ENCODE measurements around the gene CUTA. TPM values are rescaled to one million over a fixed set of nuclear protein-coding genes. Genes with fewer than 3 reads are reported as not detected.
A peak's percentile ranks its signal among the peaks of the same experiment; 100 is the strongest.

The CUTA gene
- total and polyA plus RNA-seq, 8 donors: 12.8 to 233 (median 133) TPM

DNA sequence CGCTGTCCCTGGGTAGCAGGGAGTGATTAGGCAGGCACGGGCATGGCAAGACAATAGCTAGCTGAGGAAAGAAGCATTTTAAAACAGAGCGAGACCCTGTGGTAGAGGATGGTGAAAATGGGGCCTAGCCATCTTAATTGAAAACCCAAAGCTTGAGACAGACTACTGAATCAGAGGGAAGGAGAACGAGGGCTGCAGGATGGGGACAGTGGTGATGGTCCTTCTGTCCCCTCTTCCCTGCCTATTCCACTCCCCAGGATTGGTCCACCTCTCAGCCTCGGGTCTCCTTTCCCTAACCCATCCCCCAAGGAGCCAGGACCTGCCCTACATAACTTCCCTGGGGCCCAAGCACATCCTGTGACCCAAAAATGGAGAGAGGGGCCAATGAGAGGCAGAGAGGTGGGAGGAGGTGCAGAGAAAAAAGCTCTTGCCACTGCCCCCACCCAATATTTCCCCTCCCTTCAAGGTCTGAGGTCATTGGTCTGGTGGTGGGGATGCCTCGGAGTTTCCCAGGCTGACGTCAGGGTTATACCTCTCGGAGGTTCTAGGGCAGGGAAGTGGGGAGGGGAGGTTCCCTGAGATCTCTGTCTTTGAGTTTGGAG, 884 bp upstream of the CUTA start:
- 39 to 50% (median 48%) methylated on average over 8 of the region's 8 CpGs for WGBS, 5 donors
- intact Hi-C loops (cut with DNase I; ENCODE audit: low total_unique reads): no loop called here
- Histone ChIP-seq H3K36me3 (peaks cover 24 to 29% (median 27%) of the 10 kb centered on the region in 4 donors), H3K4me1 (peaks cover 33 to 64% (median 55%) of the 10 kb centered on the region in 4 donors), H3K4me3 (peak overlapping the region; percentile 46 to 83 (median 69)), H3K27ac (peak overlapping the region; percentile 71 to 95 (median 93)), H3K27me3 (no peaks in the 10 kb centered on the region), H3K9me3 (no peaks in the 10 kb centered on the region)
- DNase-seq: peak in 1 of 2 donors; percentile 64
- TF ChIP-seq EP300 (IDR thresholded peaks at IDR 0.05): no peak
- TF ChIP-seq, protein P1, sequence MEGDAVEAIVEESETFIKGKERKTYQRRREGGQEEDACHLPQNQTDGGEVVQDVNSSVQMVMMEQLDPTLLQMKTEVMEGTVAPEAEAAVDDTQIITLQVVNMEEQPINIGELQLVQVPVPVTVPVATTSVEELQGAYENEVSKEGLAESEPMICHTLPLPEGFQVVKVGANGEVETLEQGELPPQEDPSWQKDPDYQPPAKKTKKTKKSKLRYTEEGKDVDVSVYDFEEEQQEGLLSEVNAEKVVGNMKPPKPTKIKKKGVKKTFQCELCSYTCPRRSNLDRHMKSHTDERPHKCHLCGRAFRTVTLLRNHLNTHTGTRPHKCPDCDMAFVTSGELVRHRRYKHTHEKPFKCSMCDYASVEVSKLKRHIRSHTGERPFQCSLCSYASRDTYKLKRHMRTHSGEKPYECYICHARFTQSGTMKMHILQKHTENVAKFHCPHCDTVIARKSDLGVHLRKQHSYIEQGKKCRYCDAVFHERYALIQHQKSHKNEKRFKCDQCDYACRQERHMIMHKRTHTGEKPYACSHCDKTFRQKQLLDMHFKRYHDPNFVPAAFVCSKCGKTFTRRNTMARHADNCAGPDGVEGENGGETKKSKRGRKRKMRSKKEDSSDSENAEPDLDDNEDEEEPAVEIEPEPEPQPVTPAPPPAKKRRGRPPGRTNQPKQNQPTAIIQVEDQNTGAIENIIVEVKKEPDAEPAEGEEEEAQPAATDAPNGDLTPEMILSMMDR (IDR thresholded peaks at IDR 0.05): no peak
- no peak for TF ChIP-seq POLR2A (IDR thresholded peaks at IDR 0.05)
- TF ChIP-seq POLR2AphosphoS5 (IDR thresholded peaks at IDR 0.05): no peak

DNA sequence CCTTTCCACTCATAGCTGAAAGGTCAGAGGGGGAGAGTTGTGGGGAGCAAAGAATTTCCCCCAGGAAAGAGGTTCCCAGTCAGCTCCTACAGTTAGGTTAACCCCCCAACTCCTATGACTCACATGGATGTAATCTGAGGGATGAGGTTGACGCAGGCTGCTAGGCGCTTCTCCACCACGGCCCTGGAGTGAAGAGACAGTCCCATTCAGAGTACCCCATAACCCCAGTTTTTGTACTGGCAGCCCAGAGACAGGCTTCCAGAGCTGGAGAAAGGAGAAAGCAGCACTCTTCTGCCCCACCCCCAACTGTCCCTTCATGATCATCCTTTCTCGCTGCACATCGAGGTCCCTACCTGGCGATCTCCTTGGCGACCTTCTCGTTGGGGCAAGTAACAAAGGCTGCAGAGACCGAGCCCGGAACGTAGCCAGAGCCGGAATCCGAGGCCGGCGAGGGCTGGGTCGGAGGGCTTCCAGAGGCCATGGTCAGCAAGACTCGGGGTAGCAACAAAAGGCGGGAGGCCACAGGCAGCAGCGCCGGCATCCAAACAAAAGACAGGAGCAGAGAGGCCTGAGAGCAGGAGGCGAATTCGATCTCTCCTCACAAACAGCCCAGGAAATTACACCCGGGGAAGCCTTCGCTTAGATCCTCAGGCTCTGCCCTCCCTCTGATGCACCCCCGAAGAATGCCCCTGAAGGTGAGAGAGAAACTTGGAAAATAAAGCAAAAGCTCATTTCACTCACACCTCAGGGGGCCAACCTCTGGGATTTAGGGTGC, 592 bp downstream of the CUTA start:
- H3K4me1 ChIP-seq: peaks cover 36 to 79% (median 65%) of the 10 kb centered on the region in 4 donors
- DNase-seq: no peak
- H3K27ac ChIP-seq: peak overlapping the region; percentile 77 to 95 (median 93)
- peaks cover 32 to 44% (median 42%) of the 10 kb centered on the region in 4 donors for H3K36me3 ChIP-seq
- peak overlapping the region; percentile 57 to 83 (median 76) for H3K4me3 ChIP-seq
- no peaks in the 10 kb centered on the region for H3K9me3 ChIP-seq
- whole genome bisulfite sequencing, 5 donors: 0 to 2% (median 1%) methylated on average over 19 to 25 of the region's 25 CpGs
- intact Hi-C loops (cut with DNase I; ENCODE audit: low total_unique reads): no loop called here
- TF ChIP-seq, protein P1 (IDR thresholded peaks at IDR 0.05): no peak
- TF ChIP-seq POLR2A (IDR thresholded peaks at IDR 0.05): no peak
- no peak for TF ChIP-seq EP300 (IDR thresholded peaks at IDR 0.05)
- TF ChIP-seq POLR2AphosphoS5 (IDR thresholded peaks at IDR 0.05): no peak
- no peaks in the 10 kb centered on the region for H3K27me3 ChIP-seq

DNA sequence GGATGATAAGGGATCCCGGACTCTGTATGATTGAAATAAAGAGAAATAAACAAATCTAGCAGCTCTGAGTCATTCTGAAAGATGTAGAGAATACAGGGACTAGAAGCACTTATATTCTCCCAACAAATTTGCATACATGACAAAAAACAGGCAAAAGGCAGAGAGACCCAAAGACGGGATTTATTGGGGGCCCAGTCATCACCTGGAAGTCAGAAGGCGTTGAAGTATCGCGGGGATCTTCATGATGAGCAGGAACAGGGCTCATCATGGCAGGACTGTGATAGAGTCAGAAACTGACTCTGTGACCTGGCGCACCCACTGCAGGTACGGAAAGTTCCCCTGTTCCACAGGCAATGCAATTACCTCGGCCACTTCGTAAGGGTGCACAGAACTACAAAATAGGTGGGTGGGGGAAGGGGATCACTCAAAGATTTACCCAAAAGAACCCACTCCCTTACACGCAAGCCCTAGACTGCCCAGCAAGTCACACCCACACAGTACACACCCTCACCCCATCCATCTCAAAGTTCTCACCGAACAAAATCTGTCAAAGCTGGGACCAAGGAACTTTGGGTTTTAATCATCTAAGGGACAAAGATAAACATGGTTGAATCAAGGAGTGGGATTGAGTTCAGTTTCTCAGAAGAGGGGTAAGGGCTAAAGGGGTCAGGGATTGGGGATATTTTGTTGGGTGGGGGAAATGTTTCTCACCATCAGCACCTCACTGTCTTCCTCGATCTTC, 1.4 kb downstream of the CUTA start:
- H3K4me3 ChIP-seq: peak overlapping the region; percentile 57 to 83 (median 76)
- H3K4me1 ChIP-seq: peaks cover 43 to 86% (median 72%) of the 10 kb centered on the region in 4 donors
- H3K9me3 ChIP-seq: no peaks in the 10 kb centered on the region
- no peaks in the 10 kb centered on the region for H3K27me3 ChIP-seq
- 30 to 47% (median 38%) methylated on average over 12 of the region's 12 CpGs for WGBS, 5 donors
- intact Hi-C loops (cut with DNase I; ENCODE audit: low total_unique reads): no loop called here
- H3K36me3 ChIP-seq: peaks cover 32 to 46% (median 44%) of the 10 kb centered on the region in 4 donors
- no peak for DNase-seq
- TF ChIP-seq POLR2AphosphoS5 (IDR thresholded peaks at IDR 0.05) (no peak), EP300 (IDR thresholded peaks at IDR 0.05) (no peak), POLR2A (IDR thresholded peaks at IDR 0.05) (no peak)
- TF ChIP-seq, protein P1 (IDR thresholded peaks at IDR 0.05): no peak
- H3K27ac ChIP-seq: peak overlapping the region in 4 of 5 donors; percentile 92 to 95 (median 94)

DNA sequence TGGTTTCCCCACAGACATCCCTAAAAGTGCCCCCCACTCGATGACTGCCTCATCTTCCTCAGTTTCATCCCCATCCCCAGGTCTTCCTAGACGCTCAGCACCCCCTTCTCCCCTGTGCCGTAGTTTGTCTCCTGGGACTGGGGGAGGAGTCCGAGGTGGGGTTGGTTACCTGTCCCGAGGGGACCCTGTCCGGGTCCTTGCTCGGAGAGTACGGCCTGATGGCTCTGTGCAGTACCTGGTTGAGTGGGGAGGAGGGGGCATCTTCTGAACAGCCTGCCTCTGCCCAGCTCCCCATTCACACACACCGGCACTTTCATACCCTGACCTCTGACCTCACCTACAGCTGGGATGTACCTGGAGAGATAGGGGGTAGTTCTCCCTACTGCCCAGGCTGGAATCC, 2.1 kb downstream of the CUTA start:
- Histone ChIP-seq H3K27me3 (no peaks in the 10 kb centered on the region), H3K4me1 (peaks cover 45 to 88% (median 77%) of the 10 kb centered on the region in 4 donors), H3K4me3 (peak overlapping the region in 1 of 4 donors; percentile 83), H3K27ac (peak overlapping the region in 3 of 5 donors; percentile 92 to 95 (median 93)), H3K9me3 (no peaks in the 10 kb centered on the region), H3K36me3 (peaks cover 32 to 46% (median 44%) of the 10 kb centered on the region in 4 donors)
- DNase-seq: no peak
- WGBS, 5 donors: 64 to 77% (median 72%) methylated on average over 8 to 9 of the region's 9 CpGs
- intact Hi-C loops (cut with DNase I; ENCODE audit: low total_unique reads): no loop called here
- TF ChIP-seq EP300 (IDR thresholded peaks at IDR 0.05): no peak
- no peak for TF ChIP-seq POLR2AphosphoS5 (IDR thresholded peaks at IDR 0.05)
- TF ChIP-seq, protein P1 (IDR thresholded peaks at IDR 0.05): no peak
- no peak for TF ChIP-seq POLR2A (IDR thresholded peaks at IDR 0.05)
